Thyroid gland (tissue), 4 donors: ENCODE data around the gene PARVB. TPM values are rescaled to one million over a fixed set of nuclear protein-coding genes. Genes with fewer than 3 reads are reported as not detected.
"Not testable (repeated sequence)": the region's sequence is repeated elsewhere in the genome, so short reads cannot be mapped to it uniquely, and the experiment has no call there.

ENCODE experiments used
- DNase-seq, 2 donors: peaks; one replicate each; pipeline ENCODE4 v3.0.0-alpha.2; 2019
- H3K27ac ChIP-seq, 3 donors: fragments of 200-600 bp; sonication (generic); 1 replicate in 2 of 3; 2 replicates in 1 of 3; pipeline ENCODE4 v1.5.1; 2016 to 2019; ENCODE audit warnings: mild to moderate bottlenecking in 1 of 3, moderate library complexity in 1 of 3
- H3K27me3 ChIP-seq: fragments of 200-600 bp; sonication (generic); one replicate; pipeline ENCODE4 v1.5.1; 2019
- H3K36me3 ChIP-seq, 2 donors: fragments of 200-600 bp; sonication (generic); one replicate each; pipeline ENCODE4 v1.5.1; 2016 to 2019
- H3K4me1 ChIP-seq, 2 donors: fragments of 200-600 bp; sonication (generic); one replicate each; pipeline ENCODE4 v1.5.1; 2017 to 2019
- H3K4me3 ChIP-seq, 3 donors: fragments of 200-600 bp; sonication (generic); replicated peaks in 1 of 3; 1 replicate in 2 of 3; 2 replicates in 1 of 3; pipeline ENCODE4 v1.5.1; 2016; ENCODE audit warnings: mild to moderate bottlenecking in 1 of 3
- H3K9me3 ChIP-seq: fragments of 200-600 bp; sonication (generic); one replicate; pipeline ENCODE4 v1.5.1; 2017
- POLR2A ChIP-seq, 2 donors: fragments of 450-650 bp; IDR thresholded peaks; one replicate each; pipeline ENCODE4 v1.6.1; 2017; ENCODE audit warnings: antibody characterized with exemption in 2 of 2, mild to moderate bottlenecking in 2 of 2, moderate library complexity in 1 of 2
- WGBS, 2 donors: methylation state at CpG; one replicate each; pipeline ENCODE4 v1.1.5; 2017; 5-methylcytosine and 5-hydroxymethylcytosine counted together
- intact Hi-C: fragments of 100-400 bp; cut with DNase I; formaldehyde crosslinking; loops from one replicate; pipeline ENCODE4 v1.15.1; 2023
- total RNA-seq, 4 donors: library from RNA; depleted of rRNA; stranded (reverse); fragments of >200 nt; gene quantifications; one replicate each; pipeline ENCODE4 v1.2.3, GENCODE V29; 2016
- TF ChIP-seq, protein P1 (sequence below), 6 experiments: fragments of 200-600 bp in 3 of 6; fragments of 450-650 bp in 3 of 6; sonication (generic) in 3 of 6; IDR thresholded peaks; one replicate each; pipeline ENCODE4 v1.5.1; 2016 to 2019; ENCODE audit warnings: antibody characterized with exemption in 6 of 6, mild to moderate bottlenecking in 2 of 6, inconsistent platforms in 1 of 6, moderate library complexity in 1 of 6

PARVB gene
- total RNA-seq, 4 donors from 2014 or later, result 6.7 to 34.9 (median 11.0) TPM

DNA sequence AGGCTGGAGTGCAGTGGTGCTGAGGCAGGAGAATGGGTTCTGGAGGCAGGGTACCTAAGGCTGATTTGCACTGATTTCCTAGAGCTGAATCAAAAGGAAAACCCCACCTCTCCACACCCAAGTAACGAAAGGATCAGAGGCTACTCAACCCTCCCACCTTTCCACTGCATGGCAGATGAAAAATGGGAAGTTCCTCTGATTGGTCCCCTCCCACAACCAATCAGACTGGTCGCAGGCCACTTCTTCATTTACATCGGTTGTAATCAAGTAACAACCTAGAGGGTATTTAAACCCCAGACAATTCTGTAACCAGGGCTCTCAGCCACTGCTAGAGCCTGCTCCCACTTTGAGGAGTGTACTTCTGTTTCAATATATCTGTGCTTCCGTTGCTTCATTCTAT, 18.6 kb upstream of the PARVB start:
- DNase-seq, result no peak
- intact Hi-C loops, result no loop called here
- WGBS, 2 donors, result 91 to 95% methylated on average over 4 of the region's 4 CpGs
- Histone ChIP-seq H3K27me3 (no peaks in the 10 kb centered on the region), H3K4me1 (no peaks in the 10 kb centered on the region), H3K27ac (no peak overlapping the region), H3K9me3 (no peaks in the 10 kb centered on the region), H3K4me3 (no peak overlapping the region), H3K36me3 (no peaks in the 10 kb centered on the region)
- TF ChIP-seq, protein P1, sequence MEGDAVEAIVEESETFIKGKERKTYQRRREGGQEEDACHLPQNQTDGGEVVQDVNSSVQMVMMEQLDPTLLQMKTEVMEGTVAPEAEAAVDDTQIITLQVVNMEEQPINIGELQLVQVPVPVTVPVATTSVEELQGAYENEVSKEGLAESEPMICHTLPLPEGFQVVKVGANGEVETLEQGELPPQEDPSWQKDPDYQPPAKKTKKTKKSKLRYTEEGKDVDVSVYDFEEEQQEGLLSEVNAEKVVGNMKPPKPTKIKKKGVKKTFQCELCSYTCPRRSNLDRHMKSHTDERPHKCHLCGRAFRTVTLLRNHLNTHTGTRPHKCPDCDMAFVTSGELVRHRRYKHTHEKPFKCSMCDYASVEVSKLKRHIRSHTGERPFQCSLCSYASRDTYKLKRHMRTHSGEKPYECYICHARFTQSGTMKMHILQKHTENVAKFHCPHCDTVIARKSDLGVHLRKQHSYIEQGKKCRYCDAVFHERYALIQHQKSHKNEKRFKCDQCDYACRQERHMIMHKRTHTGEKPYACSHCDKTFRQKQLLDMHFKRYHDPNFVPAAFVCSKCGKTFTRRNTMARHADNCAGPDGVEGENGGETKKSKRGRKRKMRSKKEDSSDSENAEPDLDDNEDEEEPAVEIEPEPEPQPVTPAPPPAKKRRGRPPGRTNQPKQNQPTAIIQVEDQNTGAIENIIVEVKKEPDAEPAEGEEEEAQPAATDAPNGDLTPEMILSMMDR (IDR thresholded peaks at IDR 0.05), result no peak
- TF ChIP-seq POLR2A (IDR thresholded peaks at IDR 0.05), result no peak

DNA sequence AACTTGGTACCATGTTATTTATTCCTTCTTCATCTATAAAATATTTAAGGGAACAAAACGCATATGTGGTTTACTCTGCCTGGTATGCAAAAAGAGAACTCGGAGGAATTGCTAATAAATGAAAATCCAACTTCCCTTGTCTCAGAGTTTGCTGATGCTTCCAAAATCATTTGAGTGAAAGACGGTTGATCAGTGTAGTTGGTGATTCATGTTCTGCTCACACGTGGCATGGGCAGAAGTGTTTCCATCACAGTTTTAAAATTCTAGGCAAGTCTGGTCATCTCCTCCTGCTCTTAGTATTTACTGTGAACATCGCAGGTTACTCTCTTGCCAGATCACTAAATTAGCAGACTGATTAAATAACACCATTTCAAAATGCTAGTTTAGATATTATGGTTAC, 11.9 kb upstream of the PARVB start:
- WGBS, 2 donors, result 89 to 91% methylated on average over 5 of the region's 5 CpGs
- intact Hi-C loops, result no loop called here
- no peak for TF ChIP-seq POLR2A (IDR thresholded peaks at IDR 0.05)
- TF ChIP-seq, protein P1 (IDR thresholded peaks at IDR 0.05), result no peak

DNA sequence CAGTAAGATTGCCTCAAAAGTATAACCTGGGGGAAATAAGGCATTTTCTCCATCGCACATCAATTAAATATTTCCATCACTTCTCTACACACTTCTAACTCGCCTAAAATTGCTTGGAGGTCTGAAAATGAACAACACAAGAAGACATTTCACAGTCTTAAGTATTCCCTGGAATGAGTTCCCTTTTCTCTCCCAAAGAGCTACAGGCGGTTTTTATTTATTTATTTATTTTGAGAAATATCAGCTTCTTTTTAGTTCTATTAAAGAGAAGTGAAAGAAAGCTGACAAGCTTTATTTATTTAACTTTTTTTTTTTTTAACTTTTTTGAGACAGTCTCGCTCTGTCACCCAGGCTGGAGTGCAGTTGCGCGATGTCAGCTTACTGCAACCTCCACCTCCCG, 11.5 kb upstream of the PARVB start:
- H3K9me3 ChIP-seq, result no peaks in the 10 kb centered on the region
- no peaks in the 10 kb centered on the region for H3K27me3 ChIP-seq
- no peaks in the 10 kb centered on the region for H3K36me3 ChIP-seq
- H3K27ac ChIP-seq, result no peak overlapping the region
- 94% methylated on average over 7 of the region's 7 CpGs for WGBS, 2 donors
- TF ChIP-seq, protein P1 (IDR thresholded peaks at IDR 0.05), result no peak
- no peak for TF ChIP-seq POLR2A (IDR thresholded peaks at IDR 0.05)
- H3K4me3 ChIP-seq, result no peak overlapping the region
- DNase-seq, result no peak
- no peaks in the 10 kb centered on the region for H3K4me1 ChIP-seq
- intact Hi-C loops, result no loop called here

More for the DNA sequence above, 11.9 kb upstream of the PARVB start:
- Histone ChIP-seq H3K9me3 (no peaks in the 10 kb centered on the region), H3K27me3 (no peaks in the 10 kb centered on the region), H3K4me3 (no peak overlapping the region), H3K36me3 (no peaks in the 10 kb centered on the region), H3K4me1 (no peaks in the 10 kb centered on the region), H3K27ac (no peak overlapping the region)
- no peak for DNase-seq

DNA sequence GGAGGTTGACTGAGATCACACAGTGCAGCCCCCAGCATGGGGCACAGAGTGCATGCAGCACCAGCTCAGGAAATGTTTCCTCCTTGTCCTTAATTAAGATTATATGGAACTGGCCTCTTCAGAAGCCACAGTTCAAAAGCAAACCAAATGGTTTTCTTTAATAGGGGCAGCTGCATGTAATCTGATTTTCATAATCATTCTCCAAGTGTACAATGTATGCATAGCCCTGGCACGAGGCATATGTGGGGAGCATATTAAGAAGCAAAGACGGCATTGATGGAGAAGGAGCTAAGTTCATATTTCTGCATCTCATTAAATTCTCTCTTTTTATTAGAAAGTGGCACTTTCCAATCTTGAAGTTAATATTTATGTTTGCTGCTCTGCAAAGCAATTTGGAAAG, 9.9 kb upstream of the PARVB start:
- no peaks in the 10 kb centered on the region for H3K36me3 ChIP-seq
- H3K9me3 ChIP-seq, result no peaks in the 10 kb centered on the region
- WGBS, 2 donors, result 82 to 89% methylated on average over 2 of the region's 2 CpGs
- H3K4me3 ChIP-seq, result no peak overlapping the region
- H3K4me1 ChIP-seq, result no peaks in the 10 kb centered on the region
- H3K27me3 ChIP-seq, result no peaks in the 10 kb centered on the region
- TF ChIP-seq, protein P1 (IDR thresholded peaks at IDR 0.05), result no peak
- no peak for TF ChIP-seq POLR2A (IDR thresholded peaks at IDR 0.05)
- H3K27ac ChIP-seq, result no peak overlapping the region
- intact Hi-C loops, result no loop called here
- no peak for DNase-seq

DNA sequence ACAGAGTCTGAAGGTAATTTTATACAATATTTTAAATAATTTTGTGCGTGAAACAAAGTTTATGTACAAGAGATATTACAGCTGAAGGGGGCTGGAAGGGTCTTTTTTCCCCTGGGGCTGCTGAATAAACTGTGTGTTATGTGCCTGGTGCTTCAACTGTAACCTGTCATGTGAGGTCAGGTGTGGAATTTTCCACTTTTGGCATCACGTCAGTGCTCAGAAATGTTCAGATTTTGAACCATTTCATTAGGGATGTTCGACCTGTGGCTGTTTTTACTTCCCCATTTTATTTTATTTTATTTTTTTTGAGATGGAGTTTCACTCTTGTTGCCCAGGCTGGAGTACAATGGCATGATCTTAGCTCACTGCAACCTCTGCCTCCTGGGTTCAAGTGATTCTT, 7.5 kb upstream of the PARVB start:
- H3K36me3 ChIP-seq, H3K27ac ChIP-seq, DNase-seq, H3K27me3 ChIP-seq, H3K4me1 ChIP-seq, intact Hi-C loops, H3K9me3 ChIP-seq, H3K4me3 ChIP-seq: not testable (repeated sequence)
- 83 to 84% methylated on average over 3 of the region's 3 CpGs for WGBS, 2 donors

DNA sequence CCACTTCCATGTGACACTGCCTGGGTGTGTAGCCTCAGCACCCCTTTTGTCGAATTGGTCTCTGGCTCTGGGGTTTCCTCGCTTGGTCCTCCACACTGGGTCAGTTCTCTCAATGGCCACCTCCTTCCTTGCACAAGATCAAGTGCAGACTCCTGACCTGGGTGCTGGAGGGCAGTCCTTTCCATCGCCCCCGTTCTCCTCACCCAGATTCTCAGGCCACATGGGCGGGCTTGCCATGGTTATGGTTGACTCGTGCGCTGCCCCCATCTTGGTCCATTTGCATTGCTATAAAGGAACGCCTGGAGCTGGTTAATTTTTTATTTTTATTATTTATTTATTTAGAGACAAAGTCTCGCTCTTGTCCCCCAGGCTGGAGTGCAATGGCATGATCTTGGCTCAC, 5.5 kb upstream of the PARVB start:
- no peak for DNase-seq
- WGBS, 2 donors, result 95 to 97% methylated on average over 9 of the region's 9 CpGs
- Histone ChIP-seq H3K27ac (no peak overlapping the region), H3K4me3 (no peak overlapping the region), H3K36me3 (no peaks in the 10 kb centered on the region), H3K4me1 (peaks cover 1 to 2% of the 10 kb centered on the region in 2 donors), H3K9me3 (no peaks in the 10 kb centered on the region), H3K27me3 (no peaks in the 10 kb centered on the region)
- intact Hi-C loops, result no loop called here
- TF ChIP-seq POLR2A (IDR thresholded peaks at IDR 0.05), result no peak
